T-cell (primary cell): Measurements from ENCODE around the gene TMEM109. TPM values are rescaled to one million over a fixed set of nuclear protein-coding genes. Genes with fewer than 3 reads are reported as not detected.
A peak's percentile ranks its signal among the peaks of the same experiment; 100 is the strongest.

Source experiments
- ATAC-seq, 4 experiments: fragments of 200-7000 bp in 3 of 4; fragments of 150-1000 bp in 1 of 4; cut with Tn5 transposase; replicated peaks in 1 of 4; 1 replicate in 3 of 4; 2 replicates in 1 of 4; pipeline ENCODE4 v1.10.0; 2021; ENCODE audit warnings: moderate library complexity in 3 of 4, mild to moderate bottlenecking in 2 of 4, moderate number of reproducible peaks in 1 of 4
- CTCF ChIA-PET, 2 donors: fragments of 300-600 bp; sonication (Branson Sonifier 250); formaldehyde crosslinking; loops; one replicate each; lab custom pipeline; 2022; ENCODE audit warnings: antibody characterized with exemption in 2 of 2; lab: Charles Lee
- POLR2A ChIA-PET, 2 donors: fragments of 300-600 bp; sonication (Branson Sonifier 250); formaldehyde crosslinking; loops; one replicate each; lab custom pipeline; 2022; ENCODE audit warnings: antibody characterized with exemption in 2 of 2; lab: Charles Lee
- DNase-seq, 35 experiments: peaks; one replicate each; pipeline versions ENCODE4 v3.0.0 to v3.0.0-alpha.2; 2013 to 2023
- H3K27ac ChIP-seq: one replicate; pipeline ENCODE4 v1.5.1; 2013; ENCODE audit warnings: low read length
- H3K27me3 ChIP-seq, 2 experiments: replicated peaks in 1 of 2; 1 replicate in 1 of 2; 2 replicates in 1 of 2; pipeline versions ENCODE4 v1.6.1 to v1.7.0; 2013; ENCODE audit warnings: low read length in 1 of 2, mixed read lengths in 1 of 2; ENCODE audit not compliant: control insufficient read depth in 2 of 2, insufficient read depth in 2 of 2; ENCODE audit errors: extremely low read depth in 1 of 2
- H3K36me3 ChIP-seq, 2 donors: 1 replicate in 1 of 2; 2 replicates in 1 of 2; pipeline versions ENCODE4 v1.6.1 to v1.7.0; 2013; ENCODE audit warnings: low read length in 1 of 2; ENCODE audit not compliant: control insufficient read depth in 2 of 2, insufficient read depth in 1 of 2; ENCODE audit errors: extremely low read depth in 1 of 2
- H3K4me1 ChIP-seq, 2 experiments: 1 replicate in 1 of 2; 2 replicates in 1 of 2; pipeline versions ENCODE4 v1.6.1 to v1.7.0; 2013; ENCODE audit warnings: low read length in 2 of 2, mixed read lengths in 1 of 2; ENCODE audit not compliant: insufficient read depth in 2 of 2, control insufficient read depth in 1 of 2; ENCODE audit errors: extremely low read depth in 1 of 2
- H3K4me3 ChIP-seq, 2 donors: 1 replicate in 1 of 2; 2 replicates in 1 of 2; pipeline versions ENCODE4 v1.5.1 to v1.7.0; 2013; ENCODE audit warnings: mild to moderate bottlenecking in 2 of 2, low read length in 1 of 2, moderate library complexity in 1 of 2; ENCODE audit not compliant: control insufficient read depth in 1 of 2; ENCODE audit errors: extremely low read depth in 1 of 2
- H3K9me3 ChIP-seq: 2 replicates; pipeline ENCODE4 v1.7.0; 2013
- H3K27ac Mint-ChIP-seq, 2 donors: one replicate each; pipeline ENCODE4 v1.8.0; 2020 to 2021; ENCODE audit warnings: mild to moderate bottlenecking in 2 of 2, mixed read lengths in 2 of 2
- H3K27me3 Mint-ChIP-seq, 2 donors: one replicate each; pipeline ENCODE4 v1.8.0; 2021 to 2022; ENCODE audit warnings: mixed read lengths in 2 of 2
- H3K36me3 Mint-ChIP-seq: one replicate; pipeline ENCODE4 v1.8.0; 2021; ENCODE audit warnings: mixed read lengths
- H3K4me1 Mint-ChIP-seq, 3 donors: one replicate each; pipeline ENCODE4 v1.8.0; 2020 to 2022; ENCODE audit warnings: mixed read lengths in 3 of 3, mild to moderate bottlenecking in 1 of 3
- H3K4me3 Mint-ChIP-seq, 3 donors: one replicate each; pipeline ENCODE4 v1.8.0; 2020 to 2022; ENCODE audit warnings: mild to moderate bottlenecking in 3 of 3, mixed read lengths in 3 of 3, moderate library complexity in 3 of 3
- H3K9me3 Mint-ChIP-seq, 3 donors: one replicate each; pipeline ENCODE4 v1.8.0; 2020 to 2022; ENCODE audit warnings: mixed read lengths in 3 of 3
- WGBS: methylation state at CpG from one replicate; pipeline ENCODE4 v1.1.5; 2013; ENCODE audit warnings: missing lambda C conversion rate; ENCODE audit not compliant: insufficient coverage; 5-methylcytosine and 5-hydroxymethylcytosine counted together
- total RNA-seq, 35 experiments: library from RNA in 6 of 35; stranded (reverse) in 6 of 35; fragments of 120-200 nt in 1 of 35; gene quantifications; one replicate each; pipeline versions ENCODE4 v1.2.1 to v1.2.4 and lab custom pipeline; 2013 to 2026

Gene TMEM109
- total RNA-seq, 5 donors from 2014 or later (not counting 1 experiment from before 2014, with no cell fraction given): 55.6 to 82.1 (median 71.8) TPM

DNA sequence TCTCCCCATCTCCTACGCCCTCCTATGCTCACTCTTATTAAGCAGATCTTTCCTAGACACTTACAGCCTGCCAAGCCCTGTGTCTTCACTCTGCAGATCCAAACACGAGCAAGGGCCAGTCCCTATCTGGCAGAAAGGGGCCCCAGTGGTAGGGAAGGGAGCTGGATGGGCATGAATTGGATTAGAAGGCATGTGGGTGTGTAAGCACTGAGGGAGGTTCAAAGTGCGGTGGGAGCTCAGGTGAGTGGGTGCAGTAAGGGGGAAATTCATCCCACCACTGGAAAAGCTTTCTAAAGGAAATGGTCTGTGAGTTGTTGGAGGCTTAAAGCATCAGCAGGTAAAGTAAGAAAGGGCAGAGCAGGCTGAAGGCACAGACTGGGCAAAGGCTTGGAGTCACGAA is 15.8 kb downstream of the TMEM109 start:
- ATAC-seq (no peak), DNase-seq (no peak)
- no peak overlapping the region for H3K4me3 Mint-ChIP-seq
- Histone ChIP-seq H3K36me3 (no peaks in the 10 kb centered on the region), H3K27ac (no peak overlapping the region), H3K4me3 (no peak overlapping the region), H3K9me3 (no peaks in the 10 kb centered on the region), H3K4me1 (peaks cover 0 to 8% of the 10 kb centered on the region in 2 experiments), H3K27me3 (peaks cover 0 to 45% of the 10 kb centered on the region in 2 experiments)
- H3K9me3 Mint-ChIP-seq: no peaks in the 10 kb centered on the region
- no peaks in the 10 kb centered on the region for H3K36me3 Mint-ChIP-seq
- ChIA-PET CTCF (no interaction called here), POLR2A (no interaction called here)
- H3K4me1 Mint-ChIP-seq: peaks cover 8 to 12% (median 10%) of the 10 kb centered on the region in 3 donors
- no peak overlapping the region for H3K27ac Mint-ChIP-seq
- peaks cover 8 to 32% of the 10 kb centered on the region in 2 donors for H3K27me3 Mint-ChIP-seq
- 89% methylated on average over 3 of the region's 4 CpGs for WGBS

DNA sequence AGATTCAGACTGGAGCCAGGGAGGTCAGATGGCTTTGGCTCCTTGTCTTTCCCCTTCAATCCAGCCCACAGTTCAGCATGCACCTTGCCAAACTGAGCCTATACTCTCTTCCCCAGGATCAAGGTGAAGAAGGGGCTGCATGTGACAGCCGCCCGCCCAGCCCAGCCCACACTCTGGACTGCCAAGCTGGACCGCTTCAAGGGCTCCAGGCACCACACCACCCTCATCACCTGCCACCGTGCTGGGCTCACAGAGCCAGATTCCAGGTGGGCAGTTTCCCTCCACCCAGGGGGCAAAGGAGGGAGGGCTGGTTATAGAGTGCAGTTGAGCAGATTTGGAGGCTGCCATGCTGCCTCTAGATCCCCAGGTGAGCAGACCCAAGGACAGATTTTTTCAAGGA is 16.4 kb downstream of the TMEM109 start:
- H3K27ac ChIP-seq: no peak overlapping the region
- H3K36me3 ChIP-seq: no peaks in the 10 kb centered on the region
- H3K36me3 Mint-ChIP-seq: no peaks in the 10 kb centered on the region
- H3K4me1 Mint-ChIP-seq: peaks cover 4 to 7% (median 6%) of the 10 kb centered on the region in 3 donors
- ChIA-PET POLR2A (no interaction called here), CTCF (no interaction called here)
- H3K9me3 ChIP-seq: no peaks in the 10 kb centered on the region
- H3K27ac Mint-ChIP-seq: no peak overlapping the region
- no peak overlapping the region for H3K4me3 ChIP-seq
- no peak for DNase-seq
- no peak overlapping the region for H3K4me3 Mint-ChIP-seq
- H3K9me3 Mint-ChIP-seq: no peaks in the 10 kb centered on the region
- peaks cover 0 to 2% of the 10 kb centered on the region in 2 experiments for H3K4me1 ChIP-seq
- WGBS: no CpG with 5 or more reads among the region's 4 CpGs
- H3K27me3 Mint-ChIP-seq: peaks cover 5 to 28% of the 10 kb centered on the region in 2 donors
- ATAC-seq: no peak
- H3K27me3 ChIP-seq: peaks cover 0 to 45% of the 10 kb centered on the region in 2 experiments

DNA sequence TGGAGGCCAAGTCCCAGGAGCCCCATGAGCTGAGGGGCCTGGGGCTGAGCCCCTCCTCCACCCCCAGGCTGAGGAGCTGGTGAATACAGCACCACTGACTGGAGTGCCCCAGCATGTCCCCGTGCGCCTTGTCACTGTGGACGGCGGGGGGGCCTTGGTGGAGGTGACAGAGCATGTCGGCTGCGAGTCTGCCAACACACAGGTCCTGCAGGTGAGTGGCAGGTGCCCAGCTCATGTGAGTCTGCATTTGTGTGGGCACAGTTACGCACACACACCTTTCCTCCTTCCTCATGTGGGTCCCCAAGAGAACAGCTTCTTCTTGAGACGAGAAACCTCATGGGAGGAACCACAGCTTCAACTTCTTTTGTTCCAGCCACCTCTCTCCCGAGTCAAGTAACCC is 18.0 kb downstream of the TMEM109 start:
- CTCF ChIA-PET: no interaction called here

DNA sequence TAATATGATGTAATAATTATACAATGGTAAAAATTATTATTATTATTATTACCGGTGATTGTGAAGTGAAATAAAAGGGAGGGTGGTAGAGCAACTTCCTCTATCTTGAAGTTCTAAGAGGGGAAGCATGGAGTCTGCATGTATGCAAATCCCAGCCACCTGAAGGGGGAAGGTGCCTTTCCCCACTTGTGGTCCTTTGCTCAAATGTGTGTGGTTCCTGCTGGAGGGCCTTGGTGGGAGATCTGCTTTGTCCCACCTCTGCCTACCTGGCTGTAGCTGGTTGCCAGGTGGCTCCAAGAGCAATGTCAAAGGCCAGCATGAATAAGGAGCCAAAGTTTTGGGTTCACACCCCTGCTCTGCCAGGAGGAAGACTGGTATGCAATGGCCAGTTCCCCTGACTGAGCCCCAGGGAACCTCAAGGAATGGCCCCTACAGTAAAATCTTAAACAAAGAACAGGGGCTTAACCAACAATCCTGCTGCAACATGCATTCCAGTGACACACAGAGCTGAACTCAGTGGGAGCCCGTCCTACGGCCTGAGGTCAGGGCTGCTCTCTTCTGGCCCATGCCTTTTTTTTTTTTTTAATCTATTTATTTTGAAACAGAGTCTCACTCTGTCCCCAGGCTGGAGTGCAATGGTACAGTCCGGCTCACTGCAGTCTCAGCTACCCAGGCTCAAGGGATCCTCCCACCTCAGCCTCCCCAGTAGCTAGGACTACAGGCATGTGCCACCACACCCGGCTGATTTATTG is 18.8 kb downstream of the TMEM109 start:
- ChIA-PET POLR2A (interaction anchor here in 1 of 2 donors (0.6 kb wide), 1 partner anchor 77 kb away, joined by 3 read pairs; no protein-coding TSS in a partner anchor), CTCF (no interaction called here)
- no peak for ATAC-seq

More for the DNA sequence above, 18.0 kb downstream of the TMEM109 start:
- peak in 1 of 4 experiments; percentile 24 for ATAC-seq
- Mint-ChIP-seq H3K27ac (no peak overlapping the region), H3K4me1 (no peaks in the 10 kb centered on the region), H3K27me3 (peaks cover 5 to 18% of the 10 kb centered on the region in 2 donors), H3K9me3 (no peaks in the 10 kb centered on the region), H3K36me3 (no peaks in the 10 kb centered on the region), H3K4me3 (no peak overlapping the region)
- POLR2A ChIA-PET: no interaction called here
- Histone ChIP-seq H3K4me3 (no peak overlapping the region), H3K4me1 (no peaks in the 10 kb centered on the region), H3K27me3 (peaks cover 0 to 47% of the 10 kb centered on the region in 2 experiments), H3K27ac (no peak overlapping the region), H3K36me3 (no peaks in the 10 kb centered on the region), H3K9me3 (no peaks in the 10 kb centered on the region)
- whole genome bisulfite sequencing: 79% methylated on average over 8 of the region's 9 CpGs
- peak in 1 of 35 experiments; percentile 25 for DNase-seq

GRCh38 chr11:60933416-60934123 is 19.6 kb downstream of the TMEM109 start:
- CTCF ChIA-PET: no interaction called here
- no peaks in the 10 kb centered on the region for H3K36me3 Mint-ChIP-seq
- WGBS: 92% methylated on average over 36 of the region's 37 CpGs

More for the DNA sequence above, 18.8 kb downstream of the TMEM109 start:
- H3K4me1 ChIP-seq: no peaks in the 10 kb centered on the region
- no peak for DNase-seq
- H3K9me3 Mint-ChIP-seq: no peaks in the 10 kb centered on the region
- H3K4me3 ChIP-seq: no peak overlapping the region
- no peak overlapping the region for H3K27ac Mint-ChIP-seq
- H3K4me1 Mint-ChIP-seq: no peaks in the 10 kb centered on the region
- no peaks in the 10 kb centered on the region for H3K36me3 ChIP-seq
- H3K4me3 Mint-ChIP-seq: no peak overlapping the region
- 100% methylated on average over 2 of the region's 5 CpGs for WGBS
- H3K27me3 Mint-ChIP-seq: peaks cover 5 to 16% of the 10 kb centered on the region in 2 donors
- H3K36me3 Mint-ChIP-seq: no peaks in the 10 kb centered on the region
- H3K27ac ChIP-seq: no peak overlapping the region
- H3K9me3 ChIP-seq: no peaks in the 10 kb centered on the region
- H3K27me3 ChIP-seq: peaks cover 0 to 43% of the 10 kb centered on the region in 2 experiments

DNA sequence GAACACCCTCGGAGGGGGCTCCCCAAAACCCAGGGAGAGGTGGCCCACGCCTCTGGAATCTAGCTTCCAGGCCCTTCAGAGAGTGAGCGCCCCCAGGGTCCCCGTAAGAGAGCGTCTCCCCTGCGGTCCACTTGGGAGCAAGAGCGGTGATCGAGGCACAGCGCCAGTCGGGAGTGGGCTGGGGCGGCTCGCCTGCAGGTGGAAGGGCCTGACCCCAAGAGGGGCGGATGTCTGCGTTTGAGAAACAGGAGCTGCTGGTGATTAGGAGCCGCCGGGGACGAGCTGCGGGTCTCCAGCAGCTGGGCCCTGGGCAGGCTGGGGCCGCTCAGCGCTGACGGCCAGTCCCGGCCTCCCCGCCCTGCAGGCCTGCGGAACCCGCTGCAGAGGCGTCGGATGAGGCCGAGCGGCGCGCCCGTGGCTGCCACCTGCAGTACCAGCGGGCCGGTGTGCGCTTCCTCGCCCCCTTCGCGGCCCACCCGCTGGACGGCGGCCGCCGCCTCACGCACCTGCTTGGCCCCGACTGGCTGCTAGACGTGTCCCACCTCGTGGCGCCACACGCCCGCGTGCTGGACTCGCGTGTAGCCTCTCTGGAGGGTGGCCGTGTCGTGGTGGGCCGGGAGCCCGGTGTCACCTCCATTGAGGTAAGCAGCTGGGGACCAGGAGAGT is 20.3 kb downstream of the TMEM109 start:
- H3K27ac ChIP-seq: no peak overlapping the region
- H3K9me3 ChIP-seq: no peaks in the 10 kb centered on the region
- H3K4me1 ChIP-seq: no peaks in the 10 kb centered on the region
- peaks cover 0 to 34% of the 10 kb centered on the region in 2 experiments for H3K27me3 ChIP-seq
- H3K4me3 ChIP-seq: no peak overlapping the region
- H3K36me3 ChIP-seq: no peaks in the 10 kb centered on the region
- 95% methylated on average over 48 of the region's 57 CpGs for WGBS
- peaks cover 5 to 16% of the 10 kb centered on the region in 2 donors for H3K27me3 Mint-ChIP-seq
- no peak for ATAC-seq
- no peak overlapping the region for H3K27ac Mint-ChIP-seq
- no peaks in the 10 kb centered on the region for H3K9me3 Mint-ChIP-seq
- H3K4me3 Mint-ChIP-seq: no peak overlapping the region
- DNase-seq: no peak
- H3K36me3 Mint-ChIP-seq: no peaks in the 10 kb centered on the region
- H3K4me1 Mint-ChIP-seq: no peaks in the 10 kb centered on the region
- ChIA-PET CTCF (no interaction called here), POLR2A (no interaction called here)

More at GRCh38 chr11:60933416-60934123, 19.6 kb downstream of the TMEM109 start:
- Mint-ChIP-seq H3K9me3 (no peaks in the 10 kb centered on the region), H3K4me3 (no peak overlapping the region), H3K27ac (no peak overlapping the region), H3K4me1 (no peaks in the 10 kb centered on the region), H3K27me3 (peaks cover 5 to 17% of the 10 kb centered on the region in 2 donors)
- no peak overlapping the region for H3K27ac ChIP-seq
- no peak for DNase-seq
- POLR2A ChIA-PET: no interaction called here
- H3K4me3 ChIP-seq: no peak overlapping the region
- no peak for ATAC-seq
- H3K27me3 ChIP-seq: peaks cover 0 to 40% of the 10 kb centered on the region in 2 experiments
- H3K9me3 ChIP-seq: no peaks in the 10 kb centered on the region
- no peaks in the 10 kb centered on the region for H3K36me3 ChIP-seq
- no peaks in the 10 kb centered on the region for H3K4me1 ChIP-seq
